Caco-2 (cell line): ENCODE measurements around the gene MMD. TPM values are rescaled to one million over a fixed set of nuclear protein-coding genes. Genes with fewer than 3 reads are reported as not detected.
"Not testable (repeated sequence)": the region's sequence is repeated elsewhere in the genome, so short reads cannot be mapped to it uniquely, and the experiment has no call there.

Source experiments
- BruUV-seq: library from RNA; stranded (reverse); fragments of 400-500 nt; replicated peaks from 2 replicates; lab custom pipeline; 2021; lab: Mats Ljungman, UMichigan
- CTCF ChIA-PET: fragments of 300-600 bp; sonication (Branson Sonifier 250); formaldehyde crosslinking; loops from one replicate; lab custom pipeline; 2022; ENCODE audit warnings: antibody characterized with exemption; lab: Charles Lee
- POLR2A ChIA-PET: fragments of 300-600 bp; sonication (Branson Sonifier 250); formaldehyde crosslinking; loops from one replicate; lab custom pipeline; 2022; ENCODE audit warnings: antibody characterized with exemption; lab: Charles Lee
- DNase-seq, 2 experiments: peaks; one replicate each; pipeline versions ENCODE4 v3.0.0 to v3.0.0-alpha.2; 2020 to 2022
- H3K27me3 ChIP-seq: replicated peaks from 2 replicates; pipeline ENCODE4 v1.6.0; 2011; ENCODE audit warnings: low read length; ENCODE audit not compliant: control insufficient read depth, insufficient read depth
- H3K36me3 ChIP-seq: 2 replicates; pipeline ENCODE4 v1.5.1; 2011; ENCODE audit warnings: low read length; ENCODE audit not compliant: control insufficient read depth, insufficient read depth
- H3K4me1 ChIP-seq: fragments of 250-450 bp; sonication (Bioruptor Pico); 2 replicates; pipeline ENCODE4 v1.5.1; 2020; ENCODE audit warnings: mild to moderate bottlenecking
- H3K4me3 ChIP-seq: 2 replicates; pipeline ENCODE4 v1.5.1; 2011; ENCODE audit warnings: low read depth, mild to moderate bottlenecking, control low read depth, low read length
- H3K9me3 ChIP-seq: fragments of 250-450 bp; sonication (Bioruptor Pico); 2 replicates; pipeline ENCODE4 v1.5.1; 2020; ENCODE audit warnings: mild to moderate bottlenecking, moderate library complexity
- H3K27ac Mint-ChIP-seq: one replicate; pipeline ENCODE4 v1.8.0; 2022; ENCODE audit warnings: mixed read lengths; ENCODE audit not compliant: unreplicated experiment
- H3K27me3 Mint-ChIP-seq: one replicate; pipeline ENCODE4 v1.8.0; 2022; ENCODE audit warnings: mixed read lengths; ENCODE audit not compliant: insufficient read depth, unreplicated experiment
- H3K36me3 Mint-ChIP-seq: one replicate; pipeline ENCODE4 v1.8.0; 2022; ENCODE audit warnings: mild to moderate bottlenecking, mixed read lengths; ENCODE audit not compliant: insufficient read depth, unreplicated experiment
- H3K4me1 Mint-ChIP-seq: one replicate; pipeline ENCODE4 v1.8.0; 2022; ENCODE audit warnings: low read depth, mixed read lengths; ENCODE audit not compliant: unreplicated experiment
- H3K4me3 Mint-ChIP-seq: one replicate; pipeline ENCODE4 v1.8.0; 2022; ENCODE audit warnings: mild to moderate bottlenecking, moderate library complexity, mixed read lengths; ENCODE audit not compliant: unreplicated experiment
- H3K9me3 Mint-ChIP-seq: one replicate; pipeline ENCODE4 v1.8.0; 2022; ENCODE audit warnings: mixed read lengths; ENCODE audit not compliant: unreplicated experiment
- intact Hi-C: fragments of 100-400 bp; cut with micrococcal nuclease; formaldehyde crosslinking; loops from one replicate; pipeline ENCODE4 v1.10.0; 2022; ENCODE audit not compliant: unreplicated experiment
- total RNA-seq: library from RNA; stranded (reverse); gene quantifications from 2 replicates; pipeline ENCODE4 v1.2.3, GENCODE V29; 2022
- TF ChIP-seq, protein P1 (sequence below), 2 experiments: fragments of 200-600 bp in 1 of 2; IDR thresholded peaks; 1 replicate in 1 of 2; 2 replicates in 1 of 2; pipeline versions ENCODE4 v1.5.1 to v1.8.0; 2011 to 2022; ENCODE audit warnings: antibody characterized with exemption in 1 of 2, control low read depth in 1 of 2, inconsistent platforms in 1 of 2, low read depth in 1 of 2, low read length in 1 of 2, mild to moderate bottlenecking in 1 of 2, moderate library complexity in 1 of 2; ENCODE audit not compliant: insufficient read depth in 1 of 2, severe bottlenecking in 1 of 2, unreplicated experiment in 1 of 2

The MMD gene
- total RNA-seq, 1 experiment from 2014 or later = 38.6 TPM

DNA sequence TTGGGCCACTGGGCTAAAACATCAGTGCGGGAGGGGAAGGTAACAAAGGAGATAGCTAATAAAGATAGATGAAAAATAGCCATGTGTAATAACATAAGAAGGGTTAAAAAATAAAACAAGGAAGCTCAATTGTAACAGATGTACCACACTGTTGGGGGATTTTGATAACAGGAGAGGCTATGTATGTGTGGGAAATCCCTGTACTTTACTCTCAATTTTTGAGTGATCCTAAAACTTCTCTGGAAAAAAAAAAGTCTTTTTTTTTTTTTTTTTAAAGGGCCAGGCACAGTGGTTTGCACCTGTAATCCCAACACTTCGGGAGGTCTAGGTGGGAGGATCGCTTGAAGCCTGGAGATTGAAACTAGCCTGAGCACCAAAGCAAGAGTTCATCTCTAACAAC, 1.9 kb upstream of the MMD start:
- BruUV-seq = no TSS peak
- Histone ChIP-seq H3K9me3 (no peaks in the 10 kb centered on the region), H3K4me3 (no peak overlapping the region), H3K4me1 (peaks cover 19% of the 10 kb centered on the region), H3K27me3 (no peaks in the 10 kb centered on the region), H3K36me3 (no peaks in the 10 kb centered on the region)
- H3K27ac Mint-ChIP-seq = peak overlapping the region; percentile 4
- H3K36me3 Mint-ChIP-seq = peaks cover 34% of the 10 kb centered on the region
- no peak for DNase-seq
- peaks cover 53% of the 10 kb centered on the region for H3K4me1 Mint-ChIP-seq
- TF ChIP-seq, protein P1, sequence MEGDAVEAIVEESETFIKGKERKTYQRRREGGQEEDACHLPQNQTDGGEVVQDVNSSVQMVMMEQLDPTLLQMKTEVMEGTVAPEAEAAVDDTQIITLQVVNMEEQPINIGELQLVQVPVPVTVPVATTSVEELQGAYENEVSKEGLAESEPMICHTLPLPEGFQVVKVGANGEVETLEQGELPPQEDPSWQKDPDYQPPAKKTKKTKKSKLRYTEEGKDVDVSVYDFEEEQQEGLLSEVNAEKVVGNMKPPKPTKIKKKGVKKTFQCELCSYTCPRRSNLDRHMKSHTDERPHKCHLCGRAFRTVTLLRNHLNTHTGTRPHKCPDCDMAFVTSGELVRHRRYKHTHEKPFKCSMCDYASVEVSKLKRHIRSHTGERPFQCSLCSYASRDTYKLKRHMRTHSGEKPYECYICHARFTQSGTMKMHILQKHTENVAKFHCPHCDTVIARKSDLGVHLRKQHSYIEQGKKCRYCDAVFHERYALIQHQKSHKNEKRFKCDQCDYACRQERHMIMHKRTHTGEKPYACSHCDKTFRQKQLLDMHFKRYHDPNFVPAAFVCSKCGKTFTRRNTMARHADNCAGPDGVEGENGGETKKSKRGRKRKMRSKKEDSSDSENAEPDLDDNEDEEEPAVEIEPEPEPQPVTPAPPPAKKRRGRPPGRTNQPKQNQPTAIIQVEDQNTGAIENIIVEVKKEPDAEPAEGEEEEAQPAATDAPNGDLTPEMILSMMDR (IDR thresholded peaks at IDR 0.05; ENCODE audit: insufficient read depth in 1 of 2, low read depth in 1 of 2, low read length in 1 of 2, severe bottlenecking in 1 of 2, unreplicated experiment in 1 of 2) = no peak
- H3K9me3 Mint-ChIP-seq = no peaks in the 10 kb centered on the region
- ChIA-PET POLR2A (no interaction called here), CTCF (no interaction called here)
- peak overlapping the region; percentile 90 for H3K4me3 Mint-ChIP-seq
- H3K27me3 Mint-ChIP-seq = no peaks in the 10 kb centered on the region
- intact Hi-C loops = no loop called here

DNA sequence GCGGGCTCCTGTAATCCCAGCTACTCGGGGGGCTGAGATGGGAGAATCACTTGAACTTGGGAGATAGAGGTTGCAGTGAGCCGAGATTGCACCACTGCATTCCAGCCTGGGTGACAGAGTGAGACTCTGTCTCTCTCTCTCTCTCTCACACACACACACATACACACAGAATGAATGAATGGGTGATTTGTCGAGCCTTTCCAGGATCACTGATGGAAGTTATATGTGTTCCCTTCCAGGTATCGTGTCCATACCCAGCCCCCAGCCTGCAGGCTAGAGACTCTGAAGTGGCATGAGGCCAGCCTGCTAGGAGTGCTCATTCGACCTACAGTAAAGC, 1.2 kb upstream of the MMD start:
- not testable (repeated sequence) for DNase-seq

DNA sequence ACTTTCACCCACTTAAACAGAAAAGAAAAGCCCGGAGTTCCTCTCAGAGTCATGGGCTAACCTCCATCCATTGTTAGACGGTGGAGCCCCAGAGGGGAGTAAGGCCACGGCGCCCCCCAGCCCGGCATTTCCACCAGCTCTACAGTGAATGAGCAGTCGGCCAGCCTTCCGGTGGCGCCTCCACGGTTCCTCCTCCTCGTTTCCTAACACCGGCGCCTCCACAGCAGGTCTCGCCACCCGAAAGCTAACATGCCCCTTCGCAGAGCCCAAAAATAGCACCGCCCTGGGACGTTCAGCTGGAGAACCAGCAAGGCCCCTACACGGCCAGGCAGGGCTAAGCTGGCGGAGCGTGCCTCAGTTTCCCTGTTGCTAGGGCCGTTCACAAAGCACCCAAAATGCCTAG, 858 bp downstream of the MMD start:
- H3K27ac Mint-ChIP-seq = peak overlapping the region; percentile 81
- TF ChIP-seq, protein P1 (IDR thresholded peaks at IDR 0.05; ENCODE audit: insufficient read depth in 1 of 2, low read depth in 1 of 2, low read length in 1 of 2, severe bottlenecking in 1 of 2, unreplicated experiment in 1 of 2) = no peak
- Histone ChIP-seq H3K36me3 (no peaks in the 10 kb centered on the region), H3K9me3 (no peaks in the 10 kb centered on the region), H3K4me1 (peaks cover 19% of the 10 kb centered on the region), H3K4me3 (peak overlapping the region; percentile 78), H3K27me3 (no peaks in the 10 kb centered on the region)
- no peaks in the 10 kb centered on the region for H3K9me3 Mint-ChIP-seq
- intact Hi-C loops = loop anchor here (2.0 kb wide), 3 partner anchors 24 to 94 kb away; no protein-coding TSS in a partner anchor
- peaks cover 65% of the 10 kb centered on the region for H3K4me1 Mint-ChIP-seq
- peak overlapping the region; percentile 90 for H3K4me3 Mint-ChIP-seq
- ChIA-PET CTCF (no interaction called here), POLR2A (no interaction called here)
- peak; percentile 37 to 41 for DNase-seq
- H3K36me3 Mint-ChIP-seq = peaks cover 46% of the 10 kb centered on the region
- BruUV-seq = no TSS peak
- no peaks in the 10 kb centered on the region for H3K27me3 Mint-ChIP-seq

More for the DNA sequence above, 1.2 kb upstream of the MMD start:
- H3K4me3 ChIP-seq, H3K36me3 ChIP-seq, H3K9me3 Mint-ChIP-seq, BruUV-seq, CTCF ChIA-PET, H3K9me3 ChIP-seq, H3K27me3 Mint-ChIP-seq, H3K27me3 ChIP-seq: not testable (repeated sequence)
- peak overlapping the region; percentile 90 for H3K4me3 Mint-ChIP-seq
- H3K4me1 Mint-ChIP-seq = peaks cover 54% of the 10 kb centered on the region
- intact Hi-C loops = loop anchor here (1.0 kb wide), 3 partner anchors 11 to 33 kb away; no protein-coding TSS in a partner anchor
- H3K4me1 ChIP-seq = peaks cover 19% of the 10 kb centered on the region
- POLR2A ChIA-PET = interaction anchor here (1.7 kb wide), 1 partner anchor 24 kb away, joined by 5 read pairs; no protein-coding TSS in a partner anchor
- peaks cover 34% of the 10 kb centered on the region for H3K36me3 Mint-ChIP-seq
- peak overlapping the region; percentile 4 for H3K27ac Mint-ChIP-seq
